HuH-7.5 (cell line): Measurements from ENCODE around the gene KLK13.

Experiments
- DNase-seq: peaks from one replicate; pipeline ENCODE4 v3.0.0; 2011; ENCODE audit warnings: low spot score

The KLK13 gene, protein sequence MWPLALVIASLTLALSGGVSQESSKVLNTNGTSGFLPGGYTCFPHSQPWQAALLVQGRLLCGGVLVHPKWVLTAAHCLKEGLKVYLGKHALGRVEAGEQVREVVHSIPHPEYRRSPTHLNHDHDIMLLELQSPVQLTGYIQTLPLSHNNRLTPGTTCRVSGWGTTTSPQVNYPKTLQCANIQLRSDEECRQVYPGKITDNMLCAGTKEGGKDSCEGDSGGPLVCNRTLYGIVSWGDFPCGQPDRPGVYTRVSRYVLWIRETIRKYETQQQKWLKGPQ

DNA sequence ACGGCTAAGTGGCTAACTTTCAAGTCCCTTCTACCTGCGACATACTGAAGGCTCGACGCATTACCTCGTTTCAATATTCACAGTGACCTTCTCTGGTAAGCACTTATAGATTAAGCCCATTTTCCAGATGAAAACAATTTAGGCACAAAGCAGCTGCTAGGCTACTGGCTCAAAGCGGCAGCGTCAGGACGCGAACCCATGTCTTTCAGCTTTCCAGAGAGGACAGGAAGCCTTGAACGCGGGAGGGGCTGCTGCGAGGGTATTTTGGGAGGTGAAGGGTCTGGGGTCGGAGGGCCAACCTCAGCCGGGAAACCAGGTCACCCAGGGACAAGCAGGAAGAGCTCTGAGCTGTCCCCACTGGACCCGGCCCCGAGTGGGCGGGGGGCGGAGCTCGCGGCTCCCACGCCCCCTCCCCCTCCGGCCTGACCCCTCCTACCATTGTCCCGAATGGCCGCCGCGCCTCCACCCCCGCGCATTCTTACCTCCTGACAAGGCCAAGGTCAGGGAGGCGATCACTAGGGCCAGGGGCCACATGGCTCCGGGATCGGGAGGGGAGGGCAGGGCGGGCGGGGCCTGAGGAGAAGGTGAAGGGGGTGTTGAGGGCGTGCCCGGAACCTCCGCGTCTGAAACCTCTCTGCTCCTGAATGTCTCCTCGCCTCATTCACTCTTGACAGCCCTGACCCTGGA, at the start of gene KLK13:
TSS of gene KLK13 (minus strand) at position 559 of the 687 bp plus-strand sequence. CDS start at position 534, 25 bp downstream.
- DNase-seq = no peak

DNA sequence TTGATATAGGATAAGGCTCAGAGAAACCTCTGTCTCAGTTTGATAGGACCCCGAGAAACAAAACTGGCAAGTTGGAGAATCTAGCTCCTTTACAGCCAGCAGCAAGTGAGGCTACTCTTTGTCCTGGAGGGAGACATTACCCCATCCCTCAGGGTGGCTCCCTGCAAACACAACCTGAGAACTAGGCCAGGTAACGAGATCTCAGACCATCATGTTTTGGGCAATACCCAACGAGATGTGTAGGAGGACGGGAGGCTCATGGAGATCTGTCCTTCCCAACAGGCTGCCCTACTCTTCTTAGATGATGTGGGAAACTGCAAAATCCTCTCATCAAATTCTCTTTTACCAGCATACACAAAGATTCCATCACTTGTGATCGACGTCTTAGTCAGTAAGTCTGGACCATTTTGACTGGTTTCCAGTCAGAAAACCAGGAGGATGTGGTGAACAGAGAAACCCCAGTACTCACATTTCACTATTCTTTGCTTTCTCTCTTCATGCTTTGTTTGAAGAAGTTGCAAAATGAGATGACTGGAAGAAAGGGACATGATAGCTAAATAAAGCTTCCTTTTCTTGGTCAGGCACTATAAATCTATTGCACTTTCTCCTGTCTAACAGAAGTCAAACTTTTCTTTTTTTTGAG, 49.3 kb upstream of the KLK13 start:
- no peak for DNase-seq

DNA sequence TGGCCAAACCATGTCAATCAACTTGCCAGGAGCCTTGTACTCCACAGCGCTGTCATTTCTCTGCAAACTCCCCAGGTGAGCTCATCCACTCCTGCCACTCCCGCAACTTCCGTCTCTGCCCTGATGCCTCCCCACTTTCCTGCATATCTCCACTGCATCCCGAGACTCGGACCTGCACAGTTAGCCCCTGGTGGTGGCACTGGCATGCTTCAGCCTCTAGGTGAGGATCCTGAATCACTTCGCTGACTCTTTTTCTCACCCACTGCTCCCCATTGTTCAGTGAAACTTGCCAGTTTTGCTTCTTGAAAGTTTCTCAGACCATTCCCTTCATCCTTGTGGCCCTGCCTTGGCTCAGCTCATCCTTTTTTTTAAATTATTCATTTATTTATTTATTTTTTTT, 46.7 kb upstream of the KLK13 start:
- no peak for DNase-seq

DNA sequence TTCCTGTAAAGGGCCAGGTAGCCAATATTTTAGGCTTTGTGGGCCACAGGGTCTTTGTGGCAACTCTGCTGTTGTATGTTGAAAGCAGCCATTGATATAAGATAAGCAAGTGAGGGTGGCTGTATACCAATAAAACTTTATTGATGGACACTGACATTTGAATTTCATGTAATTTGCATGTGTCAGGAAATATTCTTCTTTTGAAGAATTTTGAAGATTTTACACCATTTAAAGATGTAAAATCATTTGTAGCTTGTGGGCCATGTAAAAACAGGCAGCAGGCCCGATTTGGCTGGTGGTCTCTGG, 45.7 kb upstream of the KLK13 start:
- DNase-seq = no peak

DNA sequence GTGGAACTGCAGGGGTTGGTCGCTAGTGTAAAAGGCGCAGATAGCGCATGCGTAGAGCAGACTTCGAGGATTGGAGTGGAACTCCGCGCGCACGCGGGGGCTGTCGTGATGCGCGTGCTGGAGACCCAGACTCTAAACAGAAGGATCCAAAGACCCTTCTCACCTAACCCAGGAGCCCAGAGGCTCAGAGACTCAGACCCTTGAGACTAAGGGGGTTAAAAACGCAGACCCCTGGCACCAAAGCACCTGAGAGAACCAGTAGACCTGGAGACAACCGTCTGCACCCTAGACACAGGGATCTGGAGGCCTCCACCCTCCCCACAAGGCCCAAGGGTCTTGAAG, 43.9 kb upstream of the KLK13 start:
- DNase-seq = no peak

DNA sequence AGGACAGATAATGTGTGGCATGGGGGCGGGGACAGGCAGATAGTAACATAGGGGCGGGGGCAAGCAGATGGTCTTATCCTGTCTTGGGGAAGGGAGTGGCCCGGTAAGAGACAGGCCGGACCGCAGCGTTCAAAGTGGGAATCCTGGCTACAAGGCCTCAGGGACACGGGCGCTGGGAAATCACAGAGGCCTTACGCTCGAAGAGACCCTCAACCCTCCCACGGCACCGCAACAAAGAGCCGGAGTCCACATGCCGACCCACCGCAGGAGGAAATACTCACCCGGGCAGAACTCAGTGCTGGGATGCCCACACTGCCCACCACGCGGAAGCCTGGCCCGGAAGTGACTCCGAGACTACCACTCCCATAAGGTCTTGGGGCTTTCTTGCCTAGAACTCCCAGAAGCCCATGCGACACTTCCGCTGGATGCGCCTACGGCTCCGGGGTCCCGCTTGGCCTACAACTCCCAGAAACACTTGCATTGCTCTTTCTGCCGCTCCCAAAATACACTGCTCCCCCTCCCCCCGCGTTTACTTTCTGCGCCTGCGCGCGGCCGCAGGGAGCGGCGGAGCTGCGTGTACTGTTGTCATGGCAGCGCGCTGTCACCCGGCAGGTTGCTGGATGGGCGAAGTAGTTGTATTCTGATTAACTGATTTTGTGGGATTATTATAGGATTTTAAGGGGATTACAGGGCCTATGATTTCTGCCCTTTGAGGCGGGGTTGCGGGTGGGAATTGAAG, 43.3 kb upstream of the KLK13 start, which contains the start of gene CTU1:
TSS of gene CTU1 (minus strand) at position 344 of the 739 bp plus-strand sequence. CDS start 3,840 bp downstream, outside the sequence.
- peak; percentile 98 for DNase-seq

DNA sequence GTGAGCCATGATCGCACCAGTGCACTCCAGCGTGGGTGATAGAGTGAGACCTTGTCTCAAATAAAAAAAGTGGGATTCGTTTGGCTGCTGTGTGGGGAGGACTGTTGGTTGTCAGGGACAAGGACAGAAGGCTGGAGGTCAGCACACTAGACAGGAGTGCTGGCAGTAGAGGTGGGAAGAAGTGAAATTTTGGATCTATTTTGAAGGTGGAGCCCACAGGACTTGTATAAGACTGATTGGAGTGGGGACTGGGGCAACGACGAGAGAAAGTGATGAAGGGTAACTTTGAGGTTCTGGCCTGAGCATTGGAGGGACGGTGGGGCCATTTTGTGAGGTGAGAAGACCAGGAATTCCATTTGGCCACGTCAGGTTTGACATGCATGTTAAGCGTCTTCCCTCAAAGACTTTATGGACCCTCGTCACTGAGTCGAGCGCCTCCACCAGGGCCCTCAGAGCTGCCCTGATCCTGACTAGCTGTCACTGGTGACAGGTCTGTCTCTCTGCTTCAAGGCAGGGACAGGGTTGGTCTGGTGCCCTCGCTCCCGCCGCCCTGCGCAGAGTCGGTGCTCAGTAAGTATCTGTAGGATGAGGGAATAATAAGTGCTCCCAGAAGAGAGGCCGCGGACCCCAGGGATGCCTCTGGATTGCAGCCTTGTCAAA, 42.6 kb upstream of the KLK13 start:
- DNase-seq = no peak

DNA sequence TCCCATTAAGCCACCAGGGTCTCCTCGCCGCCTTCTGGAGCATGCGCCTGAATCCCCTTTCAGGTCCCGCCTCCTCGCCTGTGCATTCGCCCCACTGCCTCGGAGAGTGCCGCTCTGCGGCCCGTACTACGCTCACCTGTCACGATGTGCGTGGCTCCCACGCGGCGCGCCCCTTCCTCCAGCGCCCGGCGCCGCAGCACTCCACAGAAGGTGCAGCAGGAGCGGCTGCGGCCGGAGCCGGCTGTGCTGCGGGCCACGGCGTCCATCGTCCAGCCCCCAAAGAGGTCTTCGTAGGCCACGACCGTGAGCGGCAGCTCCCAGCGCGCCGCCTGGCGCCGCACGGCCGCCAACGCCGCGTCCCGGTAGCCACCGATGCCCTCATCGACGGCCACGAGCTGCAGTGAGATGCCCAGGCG, 39.0 kb upstream of the KLK13 start:
- DNase-seq = no peak

DNA sequence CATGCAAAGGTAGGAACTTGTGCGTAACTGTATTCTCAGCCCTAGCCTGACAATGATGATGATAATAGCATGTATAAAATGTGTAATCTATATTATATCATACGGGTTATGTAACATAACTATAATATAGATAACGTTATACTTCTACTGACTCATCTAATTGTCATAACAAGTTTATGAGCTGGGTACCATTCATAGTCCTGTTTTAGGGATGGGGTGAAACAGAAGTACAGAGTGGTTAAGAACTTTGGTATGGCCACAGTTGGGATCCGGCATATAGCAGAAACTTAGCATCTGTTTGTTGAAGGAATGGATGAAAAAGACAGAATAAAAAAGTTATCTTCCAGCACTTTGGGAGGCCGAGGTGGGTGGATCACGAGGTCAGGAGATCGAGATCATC, 38.1 kb upstream of the KLK13 start:
- no peak for DNase-seq

DNA sequence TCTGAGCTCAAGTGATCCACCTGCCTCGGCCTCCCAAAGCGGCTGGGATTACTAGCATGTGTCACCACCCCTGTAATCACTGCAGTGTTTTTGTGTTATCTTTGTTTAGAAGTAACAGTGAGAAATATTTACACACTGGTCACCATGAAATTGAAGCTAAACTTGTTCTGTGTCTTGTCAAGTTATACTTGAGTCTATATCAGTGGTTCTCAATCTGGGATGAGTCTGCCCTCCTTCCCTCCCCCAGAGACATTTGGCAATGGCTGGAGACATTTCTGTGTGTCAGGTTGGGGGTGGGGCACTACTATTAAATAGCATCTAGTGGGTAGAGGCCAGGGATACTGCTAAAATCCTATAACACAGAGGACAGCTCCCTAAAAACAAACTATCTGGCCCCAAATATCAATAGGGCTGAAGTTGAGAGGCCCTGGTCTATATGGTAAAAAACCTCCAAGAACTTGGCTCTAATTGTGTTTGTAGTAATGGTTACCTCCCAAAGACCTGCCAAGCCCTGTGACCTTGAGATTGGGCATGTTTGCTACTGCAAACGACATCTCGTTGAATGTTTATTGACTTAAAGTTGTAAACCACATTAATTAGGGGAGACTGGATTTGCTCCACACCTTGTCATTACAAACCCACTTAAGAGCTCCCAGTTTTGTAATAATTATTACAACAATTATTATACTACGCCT, 36.4 kb upstream of the KLK13 start:
- DNase-seq = no peak

DNA sequence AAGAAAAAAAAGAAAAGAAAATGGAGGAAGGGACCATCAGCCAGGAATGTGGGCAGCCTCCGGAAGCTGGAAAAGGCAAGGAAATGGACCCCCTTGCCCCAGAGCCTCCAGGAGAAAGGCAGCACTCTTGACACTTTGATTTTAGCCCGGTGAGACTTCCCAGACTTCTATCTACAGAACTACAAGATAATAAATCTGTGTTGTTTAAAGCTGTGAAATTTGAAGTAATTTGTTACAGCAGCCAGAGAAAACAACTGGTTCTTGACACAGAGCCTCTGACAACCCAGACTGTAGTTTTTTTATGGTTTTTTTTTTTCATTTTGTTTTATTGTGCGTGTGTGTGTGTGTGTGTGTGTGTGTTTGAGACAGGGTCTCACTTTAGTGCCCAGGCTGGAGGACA, 35.7 kb upstream of the KLK13 start:
- no peak for DNase-seq

DNA sequence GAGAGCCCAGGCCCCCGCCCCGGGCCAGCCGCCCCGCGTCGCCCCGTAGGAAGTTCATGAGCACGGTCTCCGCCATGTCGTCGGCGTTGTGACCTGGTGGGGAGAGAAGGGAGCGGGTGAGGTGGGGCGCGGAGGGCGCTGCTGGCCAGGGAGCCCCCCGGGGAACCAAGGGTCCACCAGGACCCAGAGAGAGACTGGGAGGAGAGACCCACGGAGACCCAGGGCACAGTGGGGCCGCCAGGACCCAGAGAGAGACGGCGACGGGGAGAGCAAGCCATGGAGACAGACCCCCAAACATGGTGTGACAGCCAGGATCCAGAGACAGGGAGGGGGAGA, 34.1 kb upstream of the KLK13 start:
- no peak for DNase-seq

DNA sequence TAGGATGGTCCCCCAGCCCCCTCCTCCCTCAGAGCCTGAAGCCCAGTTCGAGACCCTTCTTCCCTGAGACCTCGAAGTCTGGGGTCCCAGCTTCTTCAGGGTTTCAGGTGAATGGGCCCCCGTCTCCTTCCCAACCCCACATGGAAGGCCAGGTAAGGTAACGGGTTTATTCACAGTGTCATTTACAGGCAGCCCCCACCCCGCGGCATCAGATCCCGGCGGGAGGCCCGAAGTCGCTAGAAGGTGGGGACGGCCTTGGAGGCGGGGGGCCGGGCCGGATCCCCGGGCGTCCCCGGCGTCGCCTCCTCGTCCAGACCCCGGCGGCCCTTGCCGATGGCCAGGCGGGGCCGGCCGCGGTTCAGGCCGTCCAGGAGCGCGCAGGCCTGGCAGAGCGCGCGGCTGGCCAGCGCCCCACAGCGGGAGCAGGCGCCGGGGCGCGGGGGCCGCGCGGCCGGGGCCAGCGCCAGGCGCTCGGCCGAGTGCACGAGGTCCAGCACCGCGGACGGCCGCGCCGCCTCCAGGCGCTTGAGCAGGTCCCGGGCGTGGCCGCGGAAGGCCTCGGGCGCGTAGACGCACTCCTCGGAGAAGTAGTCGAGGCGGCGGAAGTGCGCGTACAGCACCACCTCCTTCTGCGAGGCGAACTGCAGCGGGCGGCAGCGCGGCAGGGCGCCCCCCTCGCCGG, 33.6 kb upstream of the KLK13 start:
- no peak for DNase-seq

DNA sequence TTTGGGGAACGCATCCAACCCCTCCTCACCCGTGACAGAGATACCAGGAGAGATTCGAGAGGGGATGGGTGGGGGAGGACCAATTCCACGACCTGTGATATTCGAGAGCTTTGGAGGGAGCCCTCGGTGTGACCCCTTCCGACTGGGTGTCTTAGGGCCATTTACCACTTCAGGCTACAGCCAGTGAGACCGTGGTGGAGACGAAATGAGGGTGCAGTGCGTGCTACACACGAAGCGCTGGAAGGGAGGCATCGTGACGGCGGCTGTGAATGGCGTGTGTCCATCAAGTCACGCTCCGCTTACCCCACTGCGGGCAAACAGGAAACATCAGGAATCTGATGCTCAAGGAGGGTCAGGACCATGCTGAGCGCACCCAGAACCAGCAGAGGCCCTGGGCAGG, 32.9 kb upstream of the KLK13 start:
- no peak for DNase-seq

DNA sequence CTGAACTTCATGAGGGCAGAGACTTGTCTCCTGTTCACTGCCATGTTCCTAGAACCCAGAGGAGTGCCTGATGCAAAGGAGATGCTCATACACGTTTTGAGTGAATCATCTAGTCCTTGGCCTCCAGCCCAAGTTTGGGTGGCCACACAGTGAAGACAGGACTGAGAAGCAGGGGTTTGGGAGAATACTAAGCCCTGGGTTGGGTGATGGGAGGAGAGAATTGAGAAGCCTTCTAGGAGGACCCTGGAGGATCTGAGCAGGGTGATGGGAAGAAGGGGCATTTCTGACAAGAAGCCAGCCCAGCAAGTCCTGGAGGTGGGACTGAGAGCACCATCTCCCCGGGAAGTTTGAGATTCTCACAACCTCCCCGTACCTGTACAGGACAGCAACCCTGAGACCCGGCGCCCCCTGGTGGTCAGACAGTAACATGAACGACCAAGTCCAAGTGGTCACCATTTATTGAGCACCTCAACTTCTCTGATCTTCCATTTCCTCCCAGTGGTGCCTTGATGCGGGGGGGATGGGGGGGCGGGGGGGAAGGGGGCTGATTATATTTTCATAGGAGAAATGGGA, 32.4 kb upstream of the KLK13 start:
- peak; percentile 80 for DNase-seq

DNA sequence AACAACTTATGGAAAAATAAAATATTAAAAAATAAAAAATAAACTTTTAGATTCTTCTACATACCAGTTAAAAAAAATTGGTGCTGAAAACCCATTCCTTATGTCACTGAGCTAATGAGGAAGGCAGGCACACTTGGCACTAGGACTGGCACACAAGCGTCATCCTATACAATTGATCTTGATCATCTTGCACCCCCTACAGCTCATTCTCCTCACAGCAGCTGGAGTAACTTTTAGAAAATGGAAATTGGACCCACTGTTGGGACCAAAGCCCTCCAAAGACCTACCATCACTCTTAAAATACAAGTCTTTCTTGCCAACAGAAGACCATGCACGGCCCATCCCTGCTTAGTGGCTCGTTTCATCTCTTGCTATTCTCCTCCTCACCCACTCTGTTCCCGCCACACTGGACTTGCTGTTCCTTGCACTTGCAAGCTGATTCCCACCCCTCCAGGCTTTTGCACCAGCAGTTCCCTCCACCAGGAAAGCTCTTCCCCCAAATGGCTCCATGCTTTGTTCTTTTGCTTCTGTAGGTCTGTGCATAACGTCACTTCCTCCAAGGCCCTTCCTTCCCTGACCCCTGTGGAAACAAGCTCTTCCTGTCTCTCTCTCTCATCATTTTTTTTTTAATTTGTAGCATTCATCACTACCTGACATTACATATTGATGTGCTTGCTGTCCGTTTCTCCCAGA, 31.7 kb upstream of the KLK13 start:
- DNase-seq = no peak

DNA sequence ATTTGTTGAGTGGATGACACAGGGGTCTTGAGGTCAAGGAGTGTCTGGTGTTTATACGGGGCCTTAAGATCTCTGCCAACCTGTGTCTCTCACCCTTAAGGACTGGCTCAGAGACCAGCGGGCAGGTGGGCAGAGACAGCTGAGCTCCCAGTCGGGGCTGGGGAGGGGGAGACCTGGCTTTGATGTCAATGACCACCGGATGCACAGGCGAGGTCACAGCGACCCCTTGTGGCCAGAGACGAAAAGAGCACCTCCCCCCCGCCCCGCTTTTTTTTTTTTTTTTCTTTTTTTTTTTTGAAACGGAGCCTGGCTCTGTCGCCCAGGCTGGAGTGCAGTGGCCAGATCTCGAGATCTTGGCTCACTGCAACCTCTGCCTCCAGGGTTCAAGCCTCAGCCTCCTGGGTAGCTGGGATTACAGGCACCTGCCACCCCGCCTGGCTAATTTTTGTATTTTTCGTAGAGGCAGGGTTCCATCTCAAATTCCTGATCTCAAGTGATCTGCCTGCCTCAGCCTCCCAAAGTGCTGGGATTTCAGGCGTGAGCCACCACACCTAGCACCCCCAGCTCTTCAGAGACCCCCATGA, 29.9 kb upstream of the KLK13 start:
- peak; percentile 71 for DNase-seq

DNA sequence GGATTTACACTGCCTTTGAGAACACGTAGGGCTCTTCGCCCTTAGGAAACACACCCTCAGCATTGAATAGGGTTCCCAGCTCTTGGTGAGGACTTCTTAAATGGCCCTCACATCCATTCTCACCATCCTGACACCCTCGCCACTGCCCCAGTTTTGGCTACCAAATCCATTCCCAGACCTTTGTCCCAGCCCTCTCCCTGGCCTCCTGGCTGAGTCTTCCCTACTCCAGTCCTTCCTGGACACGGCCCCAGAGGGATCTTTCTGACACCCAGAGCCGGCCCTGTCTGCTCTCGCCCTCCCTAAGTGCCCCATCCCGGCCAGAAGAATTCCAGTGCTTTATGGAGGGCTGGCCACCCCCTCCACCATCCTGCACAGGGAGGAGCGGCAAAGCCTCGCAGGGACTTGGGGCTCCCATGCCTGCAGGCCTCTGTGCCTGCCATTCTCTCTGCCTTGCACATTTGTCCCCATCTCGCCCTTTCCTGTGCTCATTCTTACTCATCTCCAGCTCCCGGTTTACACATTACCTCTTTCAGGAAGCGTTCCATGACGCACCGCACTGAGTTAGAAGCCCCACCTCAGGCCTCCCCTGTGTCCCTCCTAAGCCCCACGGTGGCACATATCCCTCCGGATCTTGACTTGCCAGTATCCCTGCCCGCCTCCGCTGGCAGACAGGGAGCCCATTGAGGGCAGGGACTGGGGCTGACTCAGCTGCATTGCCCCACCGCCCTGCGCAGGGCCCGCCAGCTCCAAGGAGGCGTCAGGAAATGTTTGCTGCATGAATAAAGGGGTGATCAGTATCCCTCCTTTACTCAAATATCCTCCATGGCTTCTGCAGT, 28.8 kb upstream of the KLK13 start:
- no peak for DNase-seq

DNA sequence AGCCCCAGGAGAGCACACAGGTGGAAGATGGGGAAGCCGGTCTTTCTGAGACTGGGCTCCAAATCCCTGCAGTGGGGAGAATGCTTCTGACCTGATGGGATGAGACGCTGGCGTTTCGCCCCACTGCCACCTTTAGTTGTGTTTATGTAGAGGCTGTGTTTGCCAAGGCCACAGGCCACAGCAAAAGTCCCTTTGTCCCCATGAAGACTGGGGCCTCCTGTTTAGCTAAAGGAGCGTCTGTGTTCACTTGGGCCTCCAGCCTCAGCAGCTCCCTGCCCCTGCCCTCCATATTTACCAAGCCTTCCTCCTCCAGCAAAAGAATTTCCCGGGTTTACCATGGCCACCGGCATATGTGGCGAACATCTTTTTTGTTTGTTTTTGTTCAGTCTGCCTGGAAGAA, 28.2 kb upstream of the KLK13 start:
- no peak for DNase-seq
